H1 (cell line): Measurements from ENCODE around the gene SCART1. TPM values are rescaled to one million over a fixed set of nuclear protein-coding genes. Genes with fewer than 3 reads are reported as not detected.

Experiments
- KDM1A ChIP-seq: fragments of 200-600, 300-600 bp; sonication (generic); IDR thresholded peaks from 2 replicates; pipeline ENCODE4 v1.7.1; 2016; ENCODE audit warnings: mild to moderate bottlenecking, low read length, borderline replicate concordance
- SP4 ChIP-seq: IDR thresholded peaks from 2 replicates; pipeline ENCODE4 v1.6.1; 2012; ENCODE audit warnings: low read length, inconsistent platforms
- SRF ChIP-seq: IDR thresholded peaks from 2 replicates; pipeline ENCODE4 v1.6.1; 2011; ENCODE audit warnings: mild to moderate bottlenecking, low read depth, low read length, moderate library complexity
- TEAD4 ChIP-seq: IDR thresholded peaks from 2 replicates; pipeline ENCODE4 v1.6.1; 2012; ENCODE audit warnings: low read depth, low read length, inconsistent platforms, mixed read lengths
- polyA plus RNA-seq, 7 experiments: library from polyadenylated mRNA; depleted of rRNA in 3 of 7; stranded (reverse) in 5 of 7; unstranded in 2 of 7; fragments of >200 nt in 5 of 7; fragments of 200-250 nt in 2 of 7; gene quantifications; 1 replicate in 5 of 7; 2 replicates in 1 of 7; 4 replicates in 1 of 7; pipeline versions ENCODE4 v1.2.1 to v1.2.3, GENCODE V29; 2011 to 2013; ENCODE audit warnings: missing spikeins in 2 of 7, mixed read lengths in 2 of 7
- total RNA-seq: library from RNA; stranded (reverse); fragmentation: NEBNext Ultra II Directional; extraction: Animal tissue kit (Norgen Biotek cat#: 25700); gene quantifications from 2 replicates; pipeline ENCODE4 v1.2.1, GENCODE V29; 2021

SCART1 gene
- total and polyA plus RNA-seq, 2 of the 8 experiments (the other 6 are each of a cell fraction or from before 2014, with no cell fraction given), result 0.14 to 0.19 TPM

GRCh38 chr10:133475425-133475734 is 21.6 kb downstream of the SCART1 start (continued):
- TF ChIP-seq SRF, result no peak
- TF ChIP-seq KDM1A, result no peak
- no peak for TF ChIP-seq TEAD4
- TF ChIP-seq SP4, result no peak
